K562 (cell line): ENCODE results near the gene ZDHHC17. TPM values are rescaled to one million over a fixed set of nuclear protein-coding genes. Genes with fewer than 3 reads are reported as not detected.

Experiments
- ATAC-seq: fragments of 200-7000 bp; cut with Tn5 transposase; 3 replicates; pipeline ENCODE4 v1.9.1; 2020; ENCODE audit warnings: moderate library complexity
- BruUV-seq: library from RNA; stranded (reverse); fragments of 400-500 nt; replicated peaks from 2 replicates; lab custom pipeline; 2021; lab: Mats Ljungman, UMichigan
- CTCF ChIA-PET: fragments of 300-600 bp; formaldehyde crosslinking; extraction: SDS; loops from one replicate; lab custom pipeline; 2021; ENCODE audit warnings: low intra/inter-chr PET ratio; lab: Yijun Ruan, JAX
- POLR2A ChIA-PET: fragments of 300-600, 350-650 bp; sonication (Branson Sonifier 250); formaldehyde crosslinking; extraction: SDS; loops from one replicate; lab custom pipeline; 2021; ENCODE audit warnings: antibody characterized with exemption, inconsistent platforms; lab: Yijun Ruan, JAX
- DNase-seq, 4 experiments: peaks; one replicate each; pipeline versions ENCODE4 v3.0.0 to v3.0.0-alpha.2; 2011 to 2018; ENCODE audit warnings: low spot score in 3 of 4, mixed read lengths in 3 of 4; ENCODE audit errors: extremely low read depth in 1 of 4
- FAIRE-seq: peaks from 2 replicates; lab custom pipeline; 2011; peaks lifted over from hg19 to GRCh38; lab: Jason Lieb, UNC
- H2AFZ ChIP-seq: 2 replicates; pipeline ENCODE4 v1.6.0; 2011; ENCODE audit warnings: low read depth, low read length, control low read depth, inconsistent platforms
- H3K27ac ChIP-seq: fragments of 200-600 bp; 3 replicates; pipeline ENCODE4 v1.8.0; 2011; ENCODE audit warnings: low read depth, mild to moderate bottlenecking, control low read depth, inconsistent platforms, low read length, moderate library complexity, mixed read lengths; ENCODE audit errors: extremely low read depth
- H3K27me3 ChIP-seq, 2 experiments: fragments of 300-600 bp in 1 of 2; 2 replicates in 1 of 2; 3 replicates in 1 of 2; pipeline versions ENCODE4 v1.6.0 to v1.8.0; 2011; ENCODE audit warnings: inconsistent platforms in 2 of 2, low read length in 2 of 2, mild to moderate bottlenecking in 1 of 2, mixed read lengths in 1 of 2, moderate library complexity in 1 of 2; ENCODE audit not compliant: control insufficient read depth in 2 of 2, insufficient read depth in 2 of 2
- H3K36me3 ChIP-seq: fragments of 300-600 bp; 3 replicates; pipeline ENCODE4 v1.8.0; 2011; ENCODE audit warnings: mild to moderate bottlenecking, low read length, inconsistent platforms; ENCODE audit not compliant: control insufficient read depth, insufficient read depth
- H3K4me1 ChIP-seq, 2 experiments: fragments of 200-600 bp in 1 of 2; replicated peaks in 1 of 2; 2 replicates in 1 of 2; 3 replicates in 1 of 2; pipeline versions ENCODE4 v1.5.1 to v1.8.0; 2011; ENCODE audit warnings: inconsistent platforms in 2 of 2, low read length in 2 of 2, mild to moderate bottlenecking in 1 of 2, mixed read lengths in 1 of 2, moderate library complexity in 1 of 2; ENCODE audit not compliant: control insufficient read depth in 2 of 2, insufficient read depth in 2 of 2
- H3K4me2 ChIP-seq: 2 replicates; pipeline ENCODE4 v1.6.1; 2011; ENCODE audit warnings: low read length, control low read depth, inconsistent platforms, mixed read lengths; ENCODE audit not compliant: insufficient read depth
- H3K4me3 ChIP-seq: fragments of 200-600 bp; sonication (generic), shearing (Covaris generic); 2 replicates; pipeline ENCODE4 v1.5.1; 2016; ENCODE audit warnings: control low read depth, inconsistent platforms
- H3K79me2 ChIP-seq: fragments of 200-600 bp; 3 replicates; pipeline ENCODE4 v1.8.0; 2011; ENCODE audit warnings: low read length, inconsistent platforms; ENCODE audit not compliant: control insufficient read depth, insufficient read depth
- H3K9ac ChIP-seq, 2 experiments: 2 replicates each; pipeline versions ENCODE4 v1.6.0 to v1.6.1; 2011; ENCODE audit warnings: low read depth in 2 of 2, low read length in 2 of 2, control low read depth in 1 of 2, inconsistent platforms in 1 of 2, mild to moderate bottlenecking in 1 of 2, mixed read lengths in 1 of 2; ENCODE audit not compliant: insufficient read depth in 1 of 2
- H3K9me1 ChIP-seq: one replicate; pipeline ENCODE4 v1.6.0; 2011; ENCODE audit warnings: inconsistent platforms, mild to moderate bottlenecking, low read length, moderate library complexity; ENCODE audit not compliant: control insufficient read depth, insufficient read depth
- H3K9me3 ChIP-seq: replicated peaks from 2 replicates; pipeline ENCODE4 v1.5.1; 2011; ENCODE audit warnings: low read depth, low read length, inconsistent platforms; ENCODE audit not compliant: control insufficient read depth, insufficient read depth
- H4K20me1 ChIP-seq: replicated peaks from 2 replicates; pipeline ENCODE4 v1.6.1; 2011; ENCODE audit warnings: low read length, inconsistent platforms, mixed read lengths; ENCODE audit not compliant: control insufficient read depth, insufficient read depth
- L3MBTL2 ChIP-seq: fragments of 450-650 bp; IDR thresholded peaks from 2 replicates; pipeline ENCODE4 v1.6.1; 2016; ENCODE audit warnings: mild to moderate bottlenecking, moderate library complexity
- MCM7 ChIP-seq, 2 experiments: fragments of 450-650 bp; IDR thresholded peaks; 2 replicates each; pipeline ENCODE4 v1.6.1; 2016 to 2018
- NFATC3 ChIP-seq: fragments of 450-650 bp; IDR thresholded peaks from 2 replicates; pipeline ENCODE4 v1.6.1; 2017; ENCODE audit warnings: mild to moderate bottlenecking
- PPARD ChIP-seq: fragments of 250-450 bp; sonication (Bioruptor Pico); IDR thresholded peaks from 2 replicates; pipeline ENCODE4 v1.8.0; 2022; ENCODE audit warnings: inconsistent platforms, mild to moderate bottlenecking, moderate library complexity
- ZFP36 ChIP-seq: fragments of 150-350 bp; IDR thresholded peaks from 2 replicates; pipeline ENCODE4 v1.6.1; 2018; ENCODE audit warnings: low read length, low read depth; ENCODE audit not compliant: partially characterized antibody
- ZNF143 ChIP-seq: sonication (generic); formaldehyde crosslinking; IDR thresholded peaks from 2 replicates; pipeline ENCODE4 v1.9.0; 2022; ENCODE audit warnings: mild to moderate bottlenecking, missing genetic modification reagents
- ZNF79 ChIP-seq: fragments of 250-450 bp; sonication (Bioruptor Pico); IDR thresholded peaks from 2 replicates; pipeline ENCODE4 v1.4.0; 2020; ENCODE audit warnings: low read depth, mild to moderate bottlenecking, moderate library complexity
- ZSCAN29 ChIP-seq: fragments of 450-650 bp; IDR thresholded peaks from 2 replicates; pipeline ENCODE4 v1.6.1; 2017
- WGBS: fragments of 100-300 bp; shearing (Covaris generic); methylation state at CpG from one replicate; pipeline ENCODE4 v1.1.6; 2016; ENCODE audit warnings: low coverage, mixed read lengths; ENCODE audit not compliant: insufficient coverage; ENCODE audit errors: missing lambda C conversion rate; 5-methylcytosine and 5-hydroxymethylcytosine counted together
- in situ Hi-C: fragments of 300-500 bp; cut with MboI; formaldehyde crosslinking; loops from 4 replicates; pipeline ENCODE4 v1.15.0; 2018; ENCODE audit warnings: inconsistent platforms, mixed read lengths
- intact Hi-C: fragments of 100-400 bp; cut with micrococcal nuclease; formaldehyde crosslinking; loops from 2 replicates; pipeline ENCODE4 v1.14.2; 2022
- polyA plus RNA-seq, 8 experiments: library from polyadenylated mRNA; depleted of rRNA in 4 of 8; stranded (reverse) in 5 of 8; unstranded in 3 of 8; fragments of >200 nt; fragmentation: Nextera tagmentation in 2 of 8; fragmentation: Illumina TruSeq in 1 of 8; extraction: Ambion mirVana in 2 of 8; extraction: Trizol in 1 of 8; gene quantifications; 2 replicates each; pipeline versions ENCODE4 v1.2.1 to v1.2.3, GENCODE V29; 2011 to 2014; ENCODE audit warnings: inconsistent platforms in 1 of 8, missing spikeins in 1 of 8
- total RNA-seq, 7 experiments: library from RNA; depleted of rRNA in 6 of 7; stranded (reverse); fragments of >200 nt in 6 of 7; fragmentation: Illumina TruSeq in 2 of 7; extraction: Trizol in 2 of 7; gene quantifications; 2 replicates each; pipeline versions ENCODE4 v1.2.1 to v1.2.3, GENCODE V29; 2011 to 2021; ENCODE audit warnings: low replicate concordance in 1 of 7
- TF ChIP-seq, protein P1 (sequence below), 3 experiments: fragments of 200-800 bp in 1 of 3; sonication (Bioruptor generic) in 1 of 3; sonication (generic) in 1 of 3; formaldehyde crosslinking in 1 of 3; IDR thresholded peaks; 2 replicates each; pipeline versions ENCODE4 v1.6.1 to v1.8.0; 2016 to 2022; ENCODE audit warnings: mild to moderate bottlenecking in 2 of 3, missing compliant biosample characterization in 2 of 3, missing genetic modification characterization in 2 of 3, missing genetic modification reagents in 1 of 3
- TF ChIP-seq, protein P2 (sequence below): fragments of 450-650 bp; formaldehyde crosslinking; IDR thresholded peaks from 2 replicates; pipeline ENCODE4 v1.4.0; 2020; ENCODE audit warnings: mild to moderate bottlenecking, moderate library complexity

ZDHHC17 gene
- total and polyA plus RNA-seq, 9 of the 15 experiments (the other 6 are each of a cell fraction or from before 2014, with no cell fraction given) = 6.7 to 66.0 (median 27.5) TPM

DNA sequence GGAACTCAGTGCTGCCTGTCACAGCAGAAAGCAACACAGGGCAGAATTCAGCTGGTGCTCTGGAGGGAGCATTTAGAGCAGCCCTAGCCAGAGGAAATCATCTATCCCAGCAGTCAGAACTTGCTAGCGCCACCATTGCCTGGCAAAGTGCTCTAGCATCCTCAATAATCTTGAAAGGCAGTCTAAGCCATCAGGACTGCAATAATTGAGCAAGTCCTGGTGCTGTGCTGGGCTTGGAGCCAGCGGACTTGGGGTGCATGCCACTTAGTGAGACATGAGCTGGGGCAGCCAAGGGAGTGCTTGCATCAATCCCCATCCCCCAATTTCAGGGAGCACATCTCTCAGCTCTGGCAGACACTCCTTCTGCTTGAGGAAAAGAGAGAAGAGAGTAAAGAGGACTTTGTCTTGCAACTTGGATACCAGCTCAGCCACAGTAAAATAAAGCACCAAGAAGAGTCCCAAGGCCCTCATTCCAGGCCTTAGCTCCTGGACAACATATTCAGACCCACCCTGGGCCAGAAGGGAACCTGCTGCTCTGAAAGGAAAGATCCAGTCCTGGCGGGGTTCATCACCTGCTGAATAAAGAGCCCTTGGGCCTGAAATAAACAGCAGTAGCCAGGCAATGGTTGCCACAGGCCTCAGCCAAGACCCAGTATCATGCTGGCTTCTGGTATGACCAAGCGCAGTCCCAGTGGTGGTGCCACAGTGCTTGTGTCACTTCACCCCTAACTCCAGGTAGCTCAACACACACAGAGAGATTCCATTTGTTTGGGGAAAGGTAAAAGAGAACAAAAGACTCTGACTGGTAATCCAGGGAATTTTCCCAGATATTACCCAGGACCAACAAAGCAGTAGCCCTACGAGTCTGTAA lies 44.5 kb upstream of the ZDHHC17 start:
- Histone ChIP-seq H4K20me1 (no peaks in the 10 kb centered on the region), H3K4me3 (no peak overlapping the region), H3K9ac (no peak overlapping the region), H2AFZ (no peak overlapping the region), H3K9me3 (no peaks in the 10 kb centered on the region), H3K9me1 (no peaks in the 10 kb centered on the region), H3K79me2 (no peaks in the 10 kb centered on the region), H3K4me1 (no peaks in the 10 kb centered on the region), H3K36me3 (no peaks in the 10 kb centered on the region), H3K4me2 (no peak overlapping the region), H3K27me3 (peaks cover 0 to 12% of the 10 kb centered on the region in 2 experiments; a peak in 1 of 5 replicates), H3K27ac (no peak overlapping the region)
- DNase-seq (no peak), FAIRE-seq (no peak), ATAC-seq (no peak)
- ChIA-PET CTCF (no interaction called here), POLR2A (interaction anchor here (0.8 kb wide), 1 partner anchor 492 kb away, joined by 4 read pairs; no protein-coding TSS in a partner anchor)
- no TSS peak for BruUV-seq
- WGBS = 15% methylated on average over 5 of the region's 5 CpGs
- in situ Hi-C loops = no loop called here
- intact Hi-C loops = no loop called here
- no peak for TF ChIP-seq NFATC3
- TF ChIP-seq PPARD = no peak
- no peak for TF ChIP-seq ZSCAN29

DNA sequence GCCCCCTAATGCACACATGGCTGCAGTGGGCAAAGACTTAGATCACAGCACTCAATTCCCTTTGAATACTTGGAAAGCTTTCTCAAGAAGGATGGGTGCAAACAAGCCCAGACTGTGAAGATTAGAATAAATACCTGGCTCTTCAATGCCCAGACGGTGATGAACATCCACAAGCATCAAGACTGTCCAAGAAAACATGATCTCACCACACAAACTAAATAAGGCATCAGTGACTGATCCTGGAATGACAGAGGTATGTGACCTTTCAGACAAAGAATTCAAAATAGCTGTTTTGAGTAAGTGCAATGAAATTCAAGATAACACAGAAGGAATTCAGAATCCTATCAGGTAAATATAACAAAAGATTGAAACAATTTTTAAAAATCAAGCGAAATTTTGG lies 43.8 kb upstream of the ZDHHC17 start:
- intact Hi-C loops (no loop called here), in situ Hi-C loops (no loop called here)
- no peak overlapping the region for H3K4me3 ChIP-seq
- H3K9me1 ChIP-seq = no peaks in the 10 kb centered on the region
- H4K20me1 ChIP-seq = no peaks in the 10 kb centered on the region
- CTCF ChIA-PET = no interaction called here
- POLR2A ChIA-PET = interaction anchor here (0.8 kb wide), 1 partner anchor 493 kb away, joined by 4 read pairs; no protein-coding TSS in a partner anchor
- 0% methylated on average over 2 of the region's 2 CpGs for WGBS
- no peak for FAIRE-seq
- no peak overlapping the region for H3K9ac ChIP-seq
- H3K4me1 ChIP-seq = no peaks in the 10 kb centered on the region
- no peak overlapping the region for H3K27ac ChIP-seq
- no TSS peak for BruUV-seq
- no peak overlapping the region for H2AFZ ChIP-seq
- H3K79me2 ChIP-seq = no peaks in the 10 kb centered on the region
- ATAC-seq = no peak
- no peak overlapping the region for H3K4me2 ChIP-seq
- no peaks in the 10 kb centered on the region for H3K9me3 ChIP-seq
- no peaks in the 10 kb centered on the region for H3K36me3 ChIP-seq
- TF ChIP-seq MCM7 (IDR thresholded peaks at IDR 0.05) (no peak), L3MBTL2 (no peak), ZFP36 (no peak), ZNF143 (CRISPR knock-in tag) (no peak), ZNF79 (CRISPR knock-in tag) (no peak)
- TF ChIP-seq, protein P1, sequence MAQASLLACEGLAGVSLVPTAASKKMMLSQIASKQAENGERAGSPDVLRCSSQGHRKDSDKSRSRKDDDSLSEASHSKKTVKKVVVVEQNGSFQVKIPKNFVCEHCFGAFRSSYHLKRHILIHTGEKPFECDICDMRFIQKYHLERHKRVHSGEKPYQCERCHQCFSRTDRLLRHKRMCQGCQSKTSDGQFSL (CRISPR knock-in tag; IDR thresholded peaks at IDR 0.05) = no peak
- TF ChIP-seq, protein P1 (tag; IDR thresholded peaks at IDR 0.05) = no peak
- TF ChIP-seq, protein P2, sequence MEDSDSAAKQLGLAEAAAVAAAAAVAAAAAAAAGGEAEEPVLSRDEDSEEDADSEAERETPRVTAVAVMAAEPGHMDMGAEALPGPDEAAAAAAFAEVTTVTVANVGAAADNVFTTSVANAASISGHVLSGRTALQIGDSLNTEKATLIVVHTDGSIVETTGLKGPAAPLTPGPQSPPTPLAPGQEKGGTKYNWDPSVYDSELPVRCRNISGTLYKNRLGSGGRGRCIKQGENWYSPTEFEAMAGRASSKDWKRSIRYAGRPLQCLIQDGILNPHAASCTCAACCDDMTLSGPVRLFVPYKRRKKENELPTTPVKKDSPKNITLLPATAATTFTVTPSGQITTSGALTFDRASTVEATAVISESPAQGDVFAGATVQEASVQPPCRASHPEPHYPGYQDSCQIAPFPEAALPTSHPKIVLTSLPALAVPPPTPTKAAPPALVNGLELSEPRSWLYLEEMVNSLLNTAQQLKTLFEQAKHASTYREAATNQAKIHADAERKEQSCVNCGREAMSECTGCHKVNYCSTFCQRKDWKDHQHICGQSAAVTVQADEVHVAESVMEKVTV (CRISPR knock-in tag) = no peak
- no peak for DNase-seq
- peaks cover 0 to 12% of the 10 kb centered on the region in 2 experiments; a peak in 1 of 5 replicates for H3K27me3 ChIP-seq
